Measurements from ENCODE around the gene DACT3.

- TF ChIP-seq PKNOX1 (IDR thresholded peaks at IDR 0.05) (no peak), TARDBP (IDR thresholded peaks at IDR 0.05) (no peak), CTBP1 (IDR thresholded peaks at IDR 0.05; ENCODE audit: borderline replicate concordance) (no peak), FOXK2 (IDR thresholded peaks at IDR 0.05) (no peak), SP1 (IDR thresholded peaks at IDR 0.05) (no peak), ARNT (IDR thresholded peaks at IDR 0.05) (no peak)
Measured at GRCh38 chr19:46630586-46631205, 30.3 kb downstream of the DACT3 start.

Measured in HEK293T (cell line).